IMR-90 (cell line): ENCODE results near the gene FAM53C.

ENCODE experiments used
- BHLHE40 ChIP-seq: fragments of 150-350 bp; IDR thresholded peaks from 2 replicates; pipeline ENCODE4 v1.6.1; 2016; ENCODE audit warnings: mild to moderate bottlenecking, low read depth, low read length
- CEBPB ChIP-seq: IDR thresholded peaks from 2 replicates; pipeline ENCODE4 v1.6.1; 2012; ENCODE audit warnings: low read depth, low read length, improper control_type of control experiment
- CHD1 ChIP-seq: IDR thresholded peaks from 2 replicates; pipeline ENCODE4 v1.6.1; 2012; ENCODE audit warnings: low read depth, low read length, improper control_type of control experiment
- MAFK ChIP-seq: IDR thresholded peaks from 2 replicates; pipeline ENCODE4 v1.6.1; 2012; ENCODE audit warnings: low read depth, low read length, improper control_type of control experiment
- MAZ ChIP-seq: IDR thresholded peaks from 2 replicates; pipeline ENCODE4 v1.6.1; 2012; ENCODE audit warnings: low read depth, mild to moderate bottlenecking, low read length, improper control_type of control experiment, moderate library complexity, borderline replicate concordance
- MXI1 ChIP-seq: IDR thresholded peaks from 2 replicates; pipeline ENCODE4 v1.6.1; 2012; ENCODE audit warnings: low read depth, mild to moderate bottlenecking, low read length, moderate library complexity, borderline replicate concordance
- NFE2L2 ChIP-seq: fragments of 150-350 bp; IDR thresholded peaks from 2 replicates; pipeline ENCODE4 v1.6.1; 2016; ENCODE audit warnings: low read depth, mild to moderate bottlenecking, low read length
- POLR2A ChIP-seq: IDR thresholded peaks from 2 replicates; pipeline ENCODE4 v1.6.1; 2012; ENCODE audit warnings: mild to moderate bottlenecking, low read depth, low read length
- RAD21 ChIP-seq: IDR thresholded peaks from 2 replicates; pipeline ENCODE4 v1.6.1; 2012; ENCODE audit warnings: low read length, improper control_type of control experiment
- RFX5 ChIP-seq: IDR thresholded peaks from 2 replicates; pipeline ENCODE4 v1.8.0; 2012; ENCODE audit warnings: low read depth, mild to moderate bottlenecking, low read length, moderate library complexity
- SMC3 ChIP-seq: fragments of 150-350 bp; IDR thresholded peaks from 2 replicates; pipeline ENCODE4 v1.6.1; 2016; ENCODE audit warnings: low read depth, mild to moderate bottlenecking, antibody characterized with exemption, low read length, moderate library complexity
- TF ChIP-seq, protein P1 (sequence below): conservative IDR thresholded peaks from 2 replicates; pipeline ENCODE4 v1.5.1; 2012; ENCODE audit warnings: mild to moderate bottlenecking, low read depth, low read length, improper control_type of control experiment
- TF ChIP-seq, protein P2 (sequence below): fragments of 150-350 bp; IDR thresholded peaks from 2 replicates; pipeline ENCODE4 v1.6.1; 2017; ENCODE audit warnings: mild to moderate bottlenecking, antibody characterized with exemption, low read length, low read depth
- TF ChIP-seq, protein P3 (sequence below): fragments of 150-350 bp; IDR thresholded peaks from 2 replicates; pipeline ENCODE4 v1.6.1; 2016; ENCODE audit warnings: low read depth, mild to moderate bottlenecking, low read length, moderate library complexity, borderline replicate concordance

DNA sequence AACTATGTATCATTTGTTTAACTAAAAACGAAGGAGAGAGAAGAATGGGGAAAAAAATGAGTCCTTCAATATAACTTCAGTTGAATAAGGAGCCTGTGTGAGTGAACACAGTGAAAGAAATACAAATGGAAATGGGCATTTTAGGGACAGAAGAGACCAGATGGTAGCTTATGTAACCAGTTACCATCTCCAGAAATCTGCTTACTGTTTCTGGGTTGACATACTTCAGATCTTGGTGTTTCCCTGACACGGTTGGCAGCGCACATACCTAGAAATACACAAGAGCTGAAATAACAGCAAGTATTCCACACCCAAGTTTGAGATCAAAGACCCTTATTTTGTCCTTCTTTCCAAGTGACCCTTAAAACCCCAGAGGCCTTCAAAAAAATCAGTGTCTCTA lies 48.8 kb upstream of the FAM53C start:
- no peak for TF ChIP-seq MAFK
- TF ChIP-seq, protein P1, sequence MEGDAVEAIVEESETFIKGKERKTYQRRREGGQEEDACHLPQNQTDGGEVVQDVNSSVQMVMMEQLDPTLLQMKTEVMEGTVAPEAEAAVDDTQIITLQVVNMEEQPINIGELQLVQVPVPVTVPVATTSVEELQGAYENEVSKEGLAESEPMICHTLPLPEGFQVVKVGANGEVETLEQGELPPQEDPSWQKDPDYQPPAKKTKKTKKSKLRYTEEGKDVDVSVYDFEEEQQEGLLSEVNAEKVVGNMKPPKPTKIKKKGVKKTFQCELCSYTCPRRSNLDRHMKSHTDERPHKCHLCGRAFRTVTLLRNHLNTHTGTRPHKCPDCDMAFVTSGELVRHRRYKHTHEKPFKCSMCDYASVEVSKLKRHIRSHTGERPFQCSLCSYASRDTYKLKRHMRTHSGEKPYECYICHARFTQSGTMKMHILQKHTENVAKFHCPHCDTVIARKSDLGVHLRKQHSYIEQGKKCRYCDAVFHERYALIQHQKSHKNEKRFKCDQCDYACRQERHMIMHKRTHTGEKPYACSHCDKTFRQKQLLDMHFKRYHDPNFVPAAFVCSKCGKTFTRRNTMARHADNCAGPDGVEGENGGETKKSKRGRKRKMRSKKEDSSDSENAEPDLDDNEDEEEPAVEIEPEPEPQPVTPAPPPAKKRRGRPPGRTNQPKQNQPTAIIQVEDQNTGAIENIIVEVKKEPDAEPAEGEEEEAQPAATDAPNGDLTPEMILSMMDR = no peak
- no peak for TF ChIP-seq POLR2A
- TF ChIP-seq MAZ = no peak
- no peak for TF ChIP-seq SMC3
- TF ChIP-seq RAD21 = no peak
- no peak for TF ChIP-seq RFX5
- TF ChIP-seq MXI1 = no peak
- TF ChIP-seq, protein P2, sequence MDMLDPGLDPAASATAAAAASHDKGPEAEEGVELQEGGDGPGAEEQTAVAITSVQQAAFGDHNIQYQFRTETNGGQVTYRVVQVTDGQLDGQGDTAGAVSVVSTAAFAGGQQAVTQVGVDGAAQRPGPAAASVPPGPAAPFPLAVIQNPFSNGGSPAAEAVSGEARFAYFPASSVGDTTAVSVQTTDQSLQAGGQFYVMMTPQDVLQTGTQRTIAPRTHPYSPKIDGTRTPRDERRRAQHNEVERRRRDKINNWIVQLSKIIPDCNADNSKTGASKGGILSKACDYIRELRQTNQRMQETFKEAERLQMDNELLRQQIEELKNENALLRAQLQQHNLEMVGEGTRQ = no peak
- TF ChIP-seq, protein P3, sequence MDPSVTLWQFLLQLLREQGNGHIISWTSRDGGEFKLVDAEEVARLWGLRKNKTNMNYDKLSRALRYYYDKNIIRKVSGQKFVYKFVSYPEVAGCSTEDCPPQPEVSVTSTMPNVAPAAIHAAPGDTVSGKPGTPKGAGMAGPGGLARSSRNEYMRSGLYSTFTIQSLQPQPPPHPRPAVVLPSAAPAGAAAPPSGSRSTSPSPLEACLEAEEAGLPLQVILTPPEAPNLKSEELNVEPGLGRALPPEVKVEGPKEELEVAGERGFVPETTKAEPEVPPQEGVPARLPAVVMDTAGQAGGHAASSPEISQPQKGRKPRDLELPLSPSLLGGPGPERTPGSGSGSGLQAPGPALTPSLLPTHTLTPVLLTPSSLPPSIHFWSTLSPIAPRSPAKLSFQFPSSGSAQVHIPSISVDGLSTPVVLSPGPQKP = no peak
- TF ChIP-seq NFE2L2 = no peak
- TF ChIP-seq CEBPB = no peak
- TF ChIP-seq CHD1 = no peak
- TF ChIP-seq BHLHE40 = no peak
